HG03135 (cell line): ENCODE results near the gene DNASE1L3.
"Not testable (repeated sequence)": the region's sequence is repeated elsewhere in the genome, so short reads cannot be mapped to it uniquely, and the experiment has no call there.

ENCODE experiments used
- ATAC-seq: cut with Tn5 transposase; IDR thresholded peaks from one replicate; pipeline ENCODE4 v1.9.1; 2021; ENCODE audit warnings: mild to moderate bottlenecking, moderate library complexity; ENCODE audit not compliant: unreplicated experiment

DNASE1L3 gene, protein sequence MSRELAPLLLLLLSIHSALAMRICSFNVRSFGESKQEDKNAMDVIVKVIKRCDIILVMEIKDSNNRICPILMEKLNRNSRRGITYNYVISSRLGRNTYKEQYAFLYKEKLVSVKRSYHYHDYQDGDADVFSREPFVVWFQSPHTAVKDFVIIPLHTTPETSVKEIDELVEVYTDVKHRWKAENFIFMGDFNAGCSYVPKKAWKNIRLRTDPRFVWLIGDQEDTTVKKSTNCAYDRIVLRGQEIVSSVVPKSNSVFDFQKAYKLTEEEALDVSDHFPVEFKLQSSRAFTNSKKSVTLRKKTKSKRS

DNA sequence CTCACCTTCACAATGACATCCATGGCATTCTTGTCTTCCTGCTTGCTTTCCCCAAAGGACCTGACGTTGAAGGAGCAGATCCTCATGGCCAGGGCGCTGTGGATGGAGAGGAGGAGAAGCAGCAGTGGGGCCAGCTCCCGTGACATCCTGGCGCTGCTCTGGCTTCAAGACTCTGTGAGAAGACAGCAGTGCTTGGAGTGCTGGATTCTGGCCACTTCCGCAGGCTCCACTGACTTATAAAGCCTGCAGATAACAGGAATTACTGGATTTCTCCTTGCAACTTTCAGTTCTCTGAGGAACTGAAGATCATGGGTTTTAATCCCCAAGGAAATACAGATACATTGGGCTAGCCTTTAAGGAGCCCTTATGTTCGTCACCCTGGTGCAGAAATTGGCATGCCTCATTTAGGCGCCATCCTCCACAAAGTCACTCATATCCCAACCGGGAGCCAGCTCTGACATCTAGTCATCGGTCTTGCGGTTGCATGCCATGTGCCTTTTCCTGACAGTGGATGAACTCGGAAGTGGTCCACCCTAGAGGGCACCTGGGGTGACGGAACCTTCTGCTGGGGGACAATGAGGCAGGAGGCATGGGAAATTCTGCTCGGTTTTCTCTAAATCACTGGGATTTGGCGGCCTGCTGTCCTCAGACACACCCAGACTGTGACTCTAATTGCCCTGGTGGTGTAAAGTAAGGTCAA lies at the start of gene DNASE1L3:
DNASE1L3 (minus strand) TSS at position 212 of the 700 bp plus-strand sequence; CDS start at position 146, 66 bp downstream.
- ATAC-seq: no peak

GRCh38 chr3:58260261-58260731 lies 49.5 kb upstream of the DNASE1L3 start:
- no peak for ATAC-seq

DNA sequence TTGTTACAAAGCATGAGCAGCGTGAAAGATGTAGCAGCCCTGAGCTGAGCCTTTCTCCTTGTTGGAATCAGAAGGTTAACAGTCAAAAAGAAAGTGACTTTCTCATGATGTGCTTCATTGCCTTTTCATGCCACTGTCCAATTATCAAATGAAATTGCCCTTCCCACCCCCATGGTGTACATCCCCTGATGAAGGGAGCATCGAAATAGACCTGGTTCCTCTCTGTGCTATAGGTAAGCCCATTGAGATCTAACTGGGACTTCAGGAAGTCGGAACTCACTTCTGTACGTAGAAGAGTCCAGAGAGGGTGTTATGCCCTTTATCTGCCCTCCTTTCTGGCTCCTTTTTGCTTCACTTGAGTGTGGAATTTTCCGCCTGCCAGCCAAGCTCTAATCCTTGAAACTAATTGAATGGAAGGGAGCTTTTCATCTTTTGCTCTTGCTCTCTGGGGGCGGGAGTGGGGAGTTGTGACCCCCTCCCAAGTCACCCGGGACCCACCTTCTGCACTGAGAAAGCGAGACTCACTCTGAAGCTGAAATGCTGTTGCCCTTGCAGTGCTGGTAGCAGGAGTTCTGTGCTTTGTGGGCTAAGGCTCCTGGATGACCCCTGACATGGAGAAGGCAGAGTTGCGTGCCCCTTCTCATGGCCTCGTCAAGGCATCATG lies 47.8 kb upstream of the DNASE1L3 start:
- ATAC-seq: no peak

- ATAC-seq: no peak
Measured at GRCh38 chr3:58256511-58256910, 45.7 kb upstream of the DNASE1L3 start.

DNA sequence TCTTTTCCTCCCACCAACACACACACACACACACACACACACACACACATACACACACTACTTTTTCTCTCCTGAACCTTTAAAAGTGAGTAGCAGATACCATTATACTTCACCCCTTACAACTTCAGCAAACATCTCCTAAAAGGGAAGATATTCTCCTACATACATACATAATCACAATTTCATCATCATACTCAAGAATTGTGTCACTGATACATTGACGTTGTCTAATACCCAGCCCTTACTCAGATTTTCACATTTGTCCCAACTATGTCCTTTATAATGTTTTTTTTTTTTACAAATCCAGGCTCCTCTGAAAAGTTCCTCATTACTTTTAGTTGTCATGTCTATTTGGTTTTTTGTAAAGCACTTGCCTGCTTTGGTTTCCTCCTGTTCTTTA lies 45.3 kb upstream of the DNASE1L3 start:
- ATAC-seq: no peak

DNA sequence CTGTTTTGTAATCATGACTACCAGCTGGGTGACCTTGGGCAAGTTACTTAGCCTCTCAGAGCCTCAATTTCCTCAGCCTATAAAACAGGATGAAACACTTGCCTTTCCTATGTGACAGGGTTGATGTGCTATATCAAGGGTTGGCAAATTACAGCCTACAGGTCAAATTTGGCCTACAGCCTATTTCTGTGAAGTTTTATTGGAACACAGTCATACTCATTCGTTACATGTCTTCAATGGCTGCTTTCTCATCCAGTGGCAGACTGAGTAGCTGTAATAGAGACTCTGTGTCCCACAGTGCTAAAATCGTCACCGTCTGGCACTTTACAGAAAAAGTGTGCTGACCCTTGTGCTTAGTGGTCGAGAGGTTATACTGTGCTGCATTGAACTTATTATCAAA lies 43.4 kb upstream of the DNASE1L3 start:
- ATAC-seq: no peak

DNA sequence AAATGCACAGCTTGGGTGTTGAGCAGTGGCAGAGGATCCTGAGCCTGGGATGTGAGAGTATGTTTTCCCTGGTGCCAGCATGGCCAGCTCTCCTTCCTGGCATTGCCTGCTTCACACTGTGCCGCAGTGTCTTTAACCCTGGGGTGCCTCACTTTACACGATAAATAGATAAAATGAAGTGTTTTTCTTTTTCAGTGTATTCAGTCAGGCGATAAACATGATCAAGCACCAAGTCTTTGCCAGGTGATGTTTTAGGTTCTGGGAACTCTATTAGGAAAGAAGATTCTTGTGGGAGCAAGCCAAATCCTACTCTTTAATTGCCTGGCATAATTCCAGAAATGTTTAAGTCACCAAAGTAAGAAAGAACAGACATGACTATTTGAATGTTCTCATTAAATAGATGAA lies 40.9 kb upstream of the DNASE1L3 start:
- no peak for ATAC-seq

DNA sequence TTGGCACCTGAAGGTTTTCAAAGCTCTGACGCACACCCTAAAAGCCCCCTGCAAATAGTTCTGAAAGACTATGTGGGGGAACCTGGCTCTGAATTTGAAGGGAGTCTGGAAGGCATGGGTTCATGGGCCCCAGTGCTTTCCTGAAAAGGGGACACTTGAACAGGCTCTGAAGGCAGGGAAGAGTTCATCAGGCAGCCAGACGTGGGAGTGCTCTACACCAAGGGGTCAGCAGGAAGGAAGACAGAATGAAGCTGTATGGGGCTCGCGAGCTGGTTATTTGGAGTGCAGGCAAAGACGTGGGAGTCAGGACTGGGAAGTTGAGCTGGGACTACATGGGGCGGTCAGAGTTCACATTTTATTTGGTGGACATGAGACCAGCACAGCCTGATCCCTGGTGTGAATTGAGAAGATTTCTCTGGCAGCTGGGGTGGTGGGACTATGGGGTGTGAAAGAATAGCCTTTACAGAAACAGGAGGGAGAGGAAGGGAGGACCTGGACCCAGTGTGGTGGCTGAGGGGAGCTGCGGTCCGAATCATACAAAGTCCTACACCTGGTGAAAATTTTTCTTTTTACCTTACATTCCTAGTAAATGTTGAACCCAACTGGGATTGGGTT lies 39.4 kb upstream of the DNASE1L3 start:
- no peak for ATAC-seq

GRCh38 chr3:58249358-58250092 lies 38.8 kb upstream of the DNASE1L3 start:
- ATAC-seq: no peak

DNA sequence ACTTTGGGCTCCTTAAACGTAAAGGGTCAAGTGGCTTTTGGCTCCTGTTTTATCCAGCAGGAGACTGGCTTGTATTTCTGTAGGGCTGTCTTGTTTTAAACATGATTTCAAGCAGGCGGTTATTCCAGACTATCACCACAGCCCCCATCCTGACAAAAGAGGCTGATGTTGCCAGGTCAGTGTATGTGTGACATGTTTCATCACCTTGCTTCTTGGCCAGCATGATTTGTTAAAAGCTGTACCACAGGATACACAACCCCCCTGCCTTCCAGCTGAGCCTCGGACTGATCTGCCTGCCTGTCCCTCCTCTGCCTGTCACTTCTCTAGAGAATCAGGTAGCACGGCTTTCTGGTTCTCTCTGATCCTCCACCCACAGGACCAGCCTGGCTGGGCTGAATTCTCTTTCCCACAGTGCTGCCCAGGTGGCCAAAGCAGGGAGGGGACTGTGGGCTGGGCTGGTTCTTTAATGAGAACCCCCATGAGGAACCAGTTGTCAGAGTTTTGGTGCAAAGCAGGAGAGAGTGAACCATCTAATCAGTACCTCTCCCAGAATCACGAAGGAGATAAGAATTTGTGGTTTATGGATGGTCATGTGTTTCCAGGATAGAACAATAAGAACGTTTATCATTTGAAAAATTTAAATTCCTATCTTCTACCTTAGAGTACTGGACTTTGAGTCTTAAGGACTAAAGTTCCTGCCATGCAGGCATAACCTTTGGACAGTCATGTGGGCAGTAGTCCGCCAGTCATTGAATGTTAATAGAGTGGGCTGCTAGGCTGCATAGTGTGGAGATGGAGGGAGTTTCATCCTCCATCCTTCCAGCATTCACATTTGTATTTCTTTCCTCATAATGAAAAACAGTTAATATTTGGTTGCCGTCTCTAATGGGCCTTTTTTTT lies 35.6 kb upstream of the DNASE1L3 start:
- ATAC-seq: no peak

DNA sequence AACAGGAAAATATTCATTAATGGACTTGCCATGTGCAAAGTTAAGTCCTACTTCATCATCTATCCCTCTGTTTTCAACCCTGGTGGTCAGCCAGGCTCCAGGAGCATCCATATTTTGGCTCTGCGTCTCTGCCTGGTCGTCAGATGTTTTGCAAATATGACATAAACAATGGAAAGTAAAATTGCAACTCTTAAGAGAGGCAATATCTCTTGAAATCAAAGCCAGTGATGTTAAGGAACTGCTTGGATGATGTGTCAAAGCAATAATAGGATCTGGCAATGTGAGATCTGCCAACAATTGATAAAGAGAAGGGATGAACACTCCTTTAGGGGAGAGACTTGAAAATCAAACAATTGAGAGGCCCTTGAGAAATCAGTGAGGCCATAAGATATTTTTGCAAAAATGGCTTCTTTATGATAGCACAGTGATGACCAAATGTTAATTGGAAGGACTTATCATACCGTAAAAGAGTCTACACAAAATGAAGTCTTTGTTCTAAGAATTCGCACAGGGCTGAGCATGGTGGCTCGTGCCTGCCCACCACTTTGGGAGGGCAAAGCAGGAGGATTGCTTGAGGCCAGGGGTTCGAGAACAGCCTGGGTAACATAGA lies 33.3 kb upstream of the DNASE1L3 start:
- ATAC-seq: no peak

- not testable (repeated sequence) for ATAC-seq
Measured at GRCh38 chr3:58242860-58243259, 32.1 kb upstream of the DNASE1L3 start.

- no peak for ATAC-seq
Measured at GRCh38 chr3:58242340-58242739, 31.6 kb upstream of the DNASE1L3 start.

DNA sequence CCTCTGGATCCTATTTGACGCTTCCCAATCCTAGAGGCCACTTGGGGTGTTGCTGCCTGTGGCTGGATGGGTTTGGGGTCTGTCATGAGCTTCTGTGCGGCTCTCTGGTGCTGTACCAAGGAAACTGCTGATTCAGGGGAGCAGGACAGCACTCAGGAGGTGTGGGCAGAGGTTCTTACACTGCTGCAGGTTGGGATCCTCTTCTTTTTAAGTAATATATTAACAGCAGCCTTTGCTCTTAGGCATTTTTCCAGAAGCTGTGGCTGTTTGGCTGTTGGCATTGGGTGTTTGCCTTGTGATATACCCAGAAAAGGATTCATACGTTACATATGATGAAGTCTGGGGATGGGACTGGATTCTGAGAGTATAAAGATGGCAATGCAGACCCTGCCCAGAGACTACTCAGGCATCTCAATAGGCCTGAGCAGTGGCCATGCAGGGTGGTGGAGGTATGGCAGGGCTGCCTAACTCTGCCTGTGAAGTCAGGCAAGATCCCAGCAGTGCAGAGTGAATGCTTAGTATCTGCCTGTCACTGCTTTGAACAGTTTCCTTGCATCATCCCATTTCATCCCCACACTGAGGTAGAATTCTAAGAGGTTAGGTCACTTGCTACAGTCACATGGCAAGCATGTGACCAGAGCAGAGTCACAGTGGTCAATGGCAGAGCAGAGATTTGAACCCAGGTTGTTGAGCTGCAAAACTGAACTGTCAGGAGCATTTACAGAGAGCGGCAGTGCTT lies 30.7 kb upstream of the DNASE1L3 start:
- ATAC-seq: no peak

- ATAC-seq: no peak
Measured at GRCh38 chr3:58238830-58239229, 28.1 kb upstream of the DNASE1L3 start.

- peak; percentile 33 for ATAC-seq
Measured at GRCh38 chr3:58237941-58238681, 27.3 kb upstream of the DNASE1L3 start.

DNA sequence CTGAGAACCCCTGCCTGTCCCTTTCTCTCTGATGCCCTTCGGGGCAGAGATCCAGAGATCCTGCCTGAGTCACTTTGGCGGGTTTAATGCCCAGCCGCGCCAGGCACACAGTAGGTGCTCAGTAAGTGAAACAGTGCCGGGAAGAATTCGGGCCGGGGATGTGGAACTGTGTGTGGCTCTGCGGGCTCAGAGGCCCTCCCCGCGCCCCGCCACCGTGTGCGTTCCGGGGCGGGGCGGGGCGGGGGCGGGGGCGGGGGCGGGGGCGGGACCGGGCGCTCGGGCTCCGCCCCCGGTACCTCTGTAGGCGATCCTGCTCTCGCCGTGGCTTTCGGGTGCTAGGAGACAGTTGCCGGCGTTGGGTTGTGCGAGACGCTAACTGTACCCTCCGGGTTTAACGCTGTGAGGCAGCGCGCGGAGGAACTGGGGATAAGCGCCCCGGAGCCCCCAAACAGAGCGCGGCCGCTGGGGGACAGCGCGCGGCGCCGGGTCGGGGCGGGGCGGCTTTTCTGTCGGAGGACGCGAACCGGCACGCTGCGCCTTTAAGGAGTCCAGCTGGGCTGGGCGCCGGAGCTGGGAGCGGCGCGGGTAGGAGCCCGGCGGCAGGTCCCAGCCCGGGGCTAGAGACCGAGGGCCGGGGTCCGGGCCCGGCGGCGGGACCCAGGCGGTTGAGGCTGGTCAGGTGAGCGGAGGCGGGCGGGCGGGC lies 26.6 kb upstream of the DNASE1L3 start, which contains the start of gene ABHD6:
ABHD6 (plus strand) TSS at position 555 of the 703 bp plus-strand sequence. CDS start 18,795 bp downstream, outside the sequence.
- peak; percentile 74 for ATAC-seq
